OCI-LY3 (cell line): ENCODE results near the gene TRIM37.

Source experiments
- EZH2phosphoT487 ChIP-seq: fragments of 200-600 bp; shearing (Covaris generic); IDR thresholded peaks from 2 replicates; pipeline ENCODE4 v1.6.1; 2018; ENCODE audit warnings: antibody characterized with exemption, mixed run types, low read depth
- TF ChIP-seq, protein P1 (sequence below): fragments of 200-600, 300-600 bp; sonication (generic); IDR thresholded peaks from 2 replicates; pipeline ENCODE4 v1.5.1; 2014; ENCODE audit warnings: antibody characterized with exemption, low read length, low read depth

DNA sequence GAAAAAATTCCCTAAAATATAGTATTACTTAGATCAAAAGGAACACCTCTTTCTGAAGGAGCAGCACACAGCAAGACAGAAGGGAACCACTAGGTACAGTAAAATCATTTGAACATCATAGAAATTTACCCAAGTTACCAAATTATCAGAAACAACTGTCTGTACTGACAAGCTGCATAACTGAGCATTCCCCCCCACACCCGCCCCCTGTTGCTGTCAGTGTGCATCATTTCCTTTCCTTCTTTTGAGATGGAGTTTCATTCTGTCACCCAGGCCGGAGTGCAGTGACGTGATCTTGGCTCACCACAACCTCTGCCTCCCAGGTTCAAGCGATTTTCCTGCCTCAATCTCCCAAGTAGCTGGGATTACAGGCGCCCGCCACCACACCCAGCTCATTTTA lies 120.7 kb downstream of the TRIM37 start:
- TF ChIP-seq, protein P1, sequence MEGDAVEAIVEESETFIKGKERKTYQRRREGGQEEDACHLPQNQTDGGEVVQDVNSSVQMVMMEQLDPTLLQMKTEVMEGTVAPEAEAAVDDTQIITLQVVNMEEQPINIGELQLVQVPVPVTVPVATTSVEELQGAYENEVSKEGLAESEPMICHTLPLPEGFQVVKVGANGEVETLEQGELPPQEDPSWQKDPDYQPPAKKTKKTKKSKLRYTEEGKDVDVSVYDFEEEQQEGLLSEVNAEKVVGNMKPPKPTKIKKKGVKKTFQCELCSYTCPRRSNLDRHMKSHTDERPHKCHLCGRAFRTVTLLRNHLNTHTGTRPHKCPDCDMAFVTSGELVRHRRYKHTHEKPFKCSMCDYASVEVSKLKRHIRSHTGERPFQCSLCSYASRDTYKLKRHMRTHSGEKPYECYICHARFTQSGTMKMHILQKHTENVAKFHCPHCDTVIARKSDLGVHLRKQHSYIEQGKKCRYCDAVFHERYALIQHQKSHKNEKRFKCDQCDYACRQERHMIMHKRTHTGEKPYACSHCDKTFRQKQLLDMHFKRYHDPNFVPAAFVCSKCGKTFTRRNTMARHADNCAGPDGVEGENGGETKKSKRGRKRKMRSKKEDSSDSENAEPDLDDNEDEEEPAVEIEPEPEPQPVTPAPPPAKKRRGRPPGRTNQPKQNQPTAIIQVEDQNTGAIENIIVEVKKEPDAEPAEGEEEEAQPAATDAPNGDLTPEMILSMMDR, result no peak
- no peak for TF ChIP-seq EZH2phosphoT487
